ENCODE data around the gene SLC7A6. TPM values are rescaled to one million over a fixed set of nuclear protein-coding genes. Genes with fewer than 3 reads are reported as not detected.

Gene SLC7A6
- total RNA-seq, 1 donor from 2014 or later: 50.7 TPM

DNA sequence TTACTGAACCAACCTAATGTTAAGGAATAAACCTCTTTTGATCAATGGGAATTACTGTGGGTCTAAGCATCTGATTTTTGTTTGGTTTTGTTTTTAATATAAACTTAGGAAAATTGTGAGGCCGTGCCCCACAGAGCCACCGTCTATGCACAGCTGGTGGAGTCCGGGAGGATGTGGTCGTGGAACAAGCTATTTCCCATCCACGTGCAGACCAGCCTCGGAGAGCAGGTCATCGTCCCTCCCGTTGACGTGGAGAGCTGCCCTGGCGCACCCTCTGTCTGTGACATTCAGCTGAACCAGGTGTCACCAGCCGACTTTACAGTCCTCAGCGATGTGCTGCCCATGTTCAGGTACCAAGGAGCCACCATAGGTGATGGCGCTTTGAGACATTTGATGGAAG is 74.9 kb downstream of the SLC7A6 start:
- no peaks in the 10 kb centered on the region for H3K9me3 Mint-ChIP-seq (ENCODE audit: unreplicated experiment)
- DNase-seq (ENCODE audit: extremely low spot score, unreplicated experiment): no peak
- TF ChIP-seq, protein P1, sequence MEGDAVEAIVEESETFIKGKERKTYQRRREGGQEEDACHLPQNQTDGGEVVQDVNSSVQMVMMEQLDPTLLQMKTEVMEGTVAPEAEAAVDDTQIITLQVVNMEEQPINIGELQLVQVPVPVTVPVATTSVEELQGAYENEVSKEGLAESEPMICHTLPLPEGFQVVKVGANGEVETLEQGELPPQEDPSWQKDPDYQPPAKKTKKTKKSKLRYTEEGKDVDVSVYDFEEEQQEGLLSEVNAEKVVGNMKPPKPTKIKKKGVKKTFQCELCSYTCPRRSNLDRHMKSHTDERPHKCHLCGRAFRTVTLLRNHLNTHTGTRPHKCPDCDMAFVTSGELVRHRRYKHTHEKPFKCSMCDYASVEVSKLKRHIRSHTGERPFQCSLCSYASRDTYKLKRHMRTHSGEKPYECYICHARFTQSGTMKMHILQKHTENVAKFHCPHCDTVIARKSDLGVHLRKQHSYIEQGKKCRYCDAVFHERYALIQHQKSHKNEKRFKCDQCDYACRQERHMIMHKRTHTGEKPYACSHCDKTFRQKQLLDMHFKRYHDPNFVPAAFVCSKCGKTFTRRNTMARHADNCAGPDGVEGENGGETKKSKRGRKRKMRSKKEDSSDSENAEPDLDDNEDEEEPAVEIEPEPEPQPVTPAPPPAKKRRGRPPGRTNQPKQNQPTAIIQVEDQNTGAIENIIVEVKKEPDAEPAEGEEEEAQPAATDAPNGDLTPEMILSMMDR (IDR thresholded peaks at IDR 0.05): no peak
- no peak overlapping the region for H3K27ac Mint-ChIP-seq (ENCODE audit: unreplicated experiment)
- H3K4me1 Mint-ChIP-seq (ENCODE audit: unreplicated experiment): peaks cover 1% of the 10 kb centered on the region
- no peaks in the 10 kb centered on the region for H3K27me3 Mint-ChIP-seq (ENCODE audit: unreplicated experiment)
- H3K4me3 Mint-ChIP-seq (ENCODE audit: unreplicated experiment): no peak overlapping the region
- peaks cover 33% of the 10 kb centered on the region for H3K36me3 Mint-ChIP-seq (ENCODE audit: unreplicated experiment)

- no peak for DNase-seq (ENCODE audit: extremely low spot score, unreplicated experiment)
- Mint-ChIP-seq H3K36me3 (ENCODE audit: unreplicated experiment) (peaks cover 39% of the 10 kb centered on the region), H3K9me3 (ENCODE audit: unreplicated experiment) (no peaks in the 10 kb centered on the region), H3K27ac (ENCODE audit: unreplicated experiment) (no peak overlapping the region), H3K4me1 (ENCODE audit: unreplicated experiment) (no peaks in the 10 kb centered on the region), H3K27me3 (ENCODE audit: unreplicated experiment) (no peaks in the 10 kb centered on the region), H3K4me3 (ENCODE audit: unreplicated experiment) (no peak overlapping the region)
- TF ChIP-seq, protein P1 (IDR thresholded peaks at IDR 0.05): no peak
Observed at GRCh38 chr16:68342620-68343019, 78.3 kb downstream of the SLC7A6 start.

DNA sequence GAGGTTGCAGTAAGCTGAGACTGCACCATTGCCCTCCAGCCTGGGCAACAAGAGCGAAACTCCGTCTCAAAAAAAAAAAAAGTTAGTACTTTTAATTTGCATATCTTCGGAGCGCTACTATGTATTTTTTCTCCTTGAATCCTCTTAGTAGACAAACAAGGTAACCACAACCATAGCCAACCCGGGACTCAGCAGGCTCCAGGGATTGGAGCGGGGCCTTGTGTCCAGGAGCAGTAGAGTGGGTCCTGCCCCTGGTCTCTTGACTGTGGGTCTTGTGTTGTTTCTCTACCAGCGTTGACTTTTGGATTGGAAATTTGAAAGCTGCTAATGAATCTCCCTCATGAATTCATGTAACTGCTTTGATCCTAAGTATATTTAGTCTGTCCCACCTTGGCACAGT is 78.8 kb downstream of the SLC7A6 start:
- Mint-ChIP-seq H3K27me3 (ENCODE audit: unreplicated experiment) (no peaks in the 10 kb centered on the region), H3K9me3 (ENCODE audit: unreplicated experiment) (no peaks in the 10 kb centered on the region), H3K4me1 (ENCODE audit: unreplicated experiment) (no peaks in the 10 kb centered on the region), H3K4me3 (ENCODE audit: unreplicated experiment) (no peak overlapping the region), H3K27ac (ENCODE audit: unreplicated experiment) (no peak overlapping the region), H3K36me3 (ENCODE audit: unreplicated experiment) (peaks cover 34% of the 10 kb centered on the region)
- TF ChIP-seq, protein P1 (IDR thresholded peaks at IDR 0.05): no peak
- DNase-seq (ENCODE audit: extremely low spot score, unreplicated experiment): no peak

DNA sequence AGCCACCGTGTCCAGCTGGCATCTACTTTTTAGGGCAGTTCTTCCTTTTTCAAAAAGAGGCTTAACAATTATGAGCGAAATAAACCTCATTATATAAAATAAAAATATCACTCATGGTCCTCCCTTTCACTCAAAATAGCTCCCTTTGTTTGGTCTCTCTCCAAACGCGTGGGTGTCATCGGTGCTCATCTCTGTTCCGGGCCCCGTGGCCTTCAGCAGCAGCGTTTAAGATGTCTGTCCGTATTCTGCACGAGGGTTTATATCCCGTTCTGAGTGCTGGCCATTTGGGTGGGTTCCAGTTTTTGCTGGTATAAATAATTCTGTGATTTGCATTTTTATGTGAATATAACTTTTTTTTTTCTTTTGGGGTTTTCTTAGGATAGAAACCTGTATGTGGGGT is 79.9 kb downstream of the SLC7A6 start:
- Mint-ChIP-seq H3K4me1 (ENCODE audit: unreplicated experiment) (no peaks in the 10 kb centered on the region), H3K36me3 (ENCODE audit: unreplicated experiment) (peaks cover 37% of the 10 kb centered on the region), H3K4me3 (ENCODE audit: unreplicated experiment) (no peak overlapping the region), H3K9me3 (ENCODE audit: unreplicated experiment) (no peaks in the 10 kb centered on the region), H3K27ac (ENCODE audit: unreplicated experiment) (no peak overlapping the region), H3K27me3 (ENCODE audit: unreplicated experiment) (no peaks in the 10 kb centered on the region)
- TF ChIP-seq, protein P1 (IDR thresholded peaks at IDR 0.05): no peak
- no peak for DNase-seq (ENCODE audit: extremely low spot score, unreplicated experiment)

- Mint-ChIP-seq H3K4me3 (ENCODE audit: unreplicated experiment) (no peak overlapping the region), H3K27ac (ENCODE audit: unreplicated experiment) (no peak overlapping the region), H3K9me3 (ENCODE audit: unreplicated experiment) (no peaks in the 10 kb centered on the region), H3K4me1 (ENCODE audit: unreplicated experiment) (no peaks in the 10 kb centered on the region), H3K27me3 (ENCODE audit: unreplicated experiment) (no peaks in the 10 kb centered on the region), H3K36me3 (ENCODE audit: unreplicated experiment) (peaks cover 36% of the 10 kb centered on the region)
- TF ChIP-seq, protein P1 (IDR thresholded peaks at IDR 0.05): no peak
- DNase-seq (ENCODE audit: extremely low spot score, unreplicated experiment): no peak
Observed at GRCh38 chr16:68345351-68345810, 81.1 kb downstream of the SLC7A6 start.
